GM23338 (cell line): ENCODE measurements around the gene TNNT1.

Experiments
- CREB1 ChIP-seq: fragments of 250-450 bp; sonication (Bioruptor Pico); IDR thresholded peaks from 2 replicates; pipeline ENCODE4 v1.5.0; 2020; ENCODE audit warnings: low read depth, mild to moderate bottlenecking, moderate library complexity
- CTCF ChIP-seq, 2 experiments: fragments of 200-600 bp in 1 of 2; sonication (generic) in 1 of 2; conservative IDR thresholded peaks; 2 replicates each; pipeline versions ENCODE4 v1.5.1 to v1.6.1; 2016 to 2017; ENCODE audit warnings: antibody characterized with exemption in 2 of 2, low read depth in 2 of 2, mild to moderate bottlenecking in 2 of 2, moderate library complexity in 1 of 2
- EZH2 ChIP-seq: fragments of 200-600 bp; sonication (generic); IDR thresholded peaks from one replicate; pipeline ENCODE4 v1.8.0; 2017; ENCODE audit warnings: antibody characterized with exemption, mild to moderate bottlenecking, low read depth; ENCODE audit not compliant: unreplicated experiment
- EZH2phosphoT487 ChIP-seq: fragments of 200-600 bp; sonication (generic); IDR thresholded peaks from one replicate; pipeline ENCODE4 v1.8.1; 2018; ENCODE audit warnings: antibody characterized with exemption; ENCODE audit not compliant: unreplicated experiment
- JUNB ChIP-seq: IDR thresholded peaks from one replicate; pipeline ENCODE4 v1.6.1; 2016; ENCODE audit warnings: antibody characterized with exemption; ENCODE audit not compliant: unreplicated experiment
- POLR2AphosphoS5 ChIP-seq: IDR thresholded peaks from 2 replicates; pipeline ENCODE4 v1.6.1; 2016; ENCODE audit warnings: antibody characterized with exemption, low read depth
- REST ChIP-seq: IDR thresholded peaks from one replicate; pipeline ENCODE4 v1.6.1; 2018; ENCODE audit warnings: antibody characterized with exemption; ENCODE audit not compliant: unreplicated experiment

- no peak for TF ChIP-seq EZH2
- peak in 1 of 2 experiments; percentile 50; a peak in 3 of 4 replicates for TF ChIP-seq CTCF (conservative IDR thresholded peaks at IDR 0.05; ENCODE audit: low read depth in 2 of 2)
- no peak for TF ChIP-seq POLR2AphosphoS5
- TF ChIP-seq EZH2phosphoT487, result no peak
- no peak for TF ChIP-seq CREB1
- no peak for TF ChIP-seq REST
- TF ChIP-seq JUNB, result no peak
Observed at GRCh38 chr19:55096061-55096701, 52.8 kb downstream of the TNNT1 start.
